Keratinocyte (primary cell): ENCODE measurements around the gene NDUFAF4. TPM values are rescaled to one million over a fixed set of nuclear protein-coding genes. Genes with fewer than 3 reads are reported as not detected.

Source experiments
- DNase-seq: peaks from one replicate; pipeline ENCODE4 v3.0.0-alpha.2; 2011; ENCODE audit warnings: low read depth, missing footprints, low spot score
- FAIRE-seq: peaks from 2 replicates; lab custom pipeline; 2011; peaks lifted over from hg19 to GRCh38; lab: Jason Lieb, UNC
- H2AFZ ChIP-seq: 2 replicates; pipeline ENCODE4 v1.6.0; 2012; ENCODE audit warnings: low read length, control low read depth, inconsistent platforms; ENCODE audit not compliant: control insufficient read depth
- H3K27ac ChIP-seq: 2 replicates; pipeline ENCODE4 v1.5.1; 2011; ENCODE audit warnings: low read length; ENCODE audit not compliant: control insufficient read depth, insufficient read depth
- H3K27me3 ChIP-seq: 3 replicates; pipeline ENCODE4 v1.6.0; 2011; ENCODE audit warnings: low read length; ENCODE audit not compliant: control insufficient read depth, insufficient read depth; ENCODE audit errors: extremely low read depth
- H3K36me3 ChIP-seq, 2 experiments: 2 replicates in 1 of 2; 3 replicates in 1 of 2; pipeline ENCODE4 v1.5.1; 2011; ENCODE audit warnings: low read length in 2 of 2, mild to moderate bottlenecking in 1 of 2; ENCODE audit not compliant: control insufficient read depth in 2 of 2, insufficient read depth in 2 of 2; ENCODE audit errors: extremely low read depth in 1 of 2
- H3K4me1 ChIP-seq: 3 replicates; pipeline ENCODE4 v1.5.1; 2011; ENCODE audit warnings: low read length; ENCODE audit not compliant: control insufficient read depth, insufficient read depth; ENCODE audit errors: extremely low read depth
- H3K4me2 ChIP-seq: 3 replicates; pipeline ENCODE4 v1.6.0; 2011; ENCODE audit warnings: low read depth, low read length; ENCODE audit not compliant: control insufficient read depth, insufficient read depth; ENCODE audit errors: extremely low read depth
- H3K4me3 ChIP-seq, 3 experiments: fragments of 200-600 bp in 1 of 3; sonication (generic) in 1 of 3; 2 replicates in 2 of 3; 3 replicates in 1 of 3; pipeline ENCODE4 v1.5.1; 2011 to 2016; ENCODE audit warnings: low read length in 3 of 3, mild to moderate bottlenecking in 3 of 3, control low read depth in 2 of 3, inconsistent platforms in 1 of 3, low read depth in 1 of 3, mixed read lengths in 1 of 3, mixed run types in 1 of 3, moderate library complexity in 1 of 3; ENCODE audit not compliant: control insufficient read depth in 2 of 3, insufficient read depth in 2 of 3; ENCODE audit errors: extremely low read depth in 1 of 3
- H3K79me2 ChIP-seq: 2 replicates; pipeline ENCODE4 v1.6.0; 2012; ENCODE audit warnings: low read length; ENCODE audit not compliant: control insufficient read depth, insufficient read depth
- H3K9ac ChIP-seq: 3 replicates; pipeline ENCODE4 v1.6.0; 2011; ENCODE audit warnings: low read length; ENCODE audit not compliant: control insufficient read depth, insufficient read depth; ENCODE audit errors: extremely low read depth
- H3K9me1 ChIP-seq: 3 replicates; pipeline ENCODE4 v1.6.0; 2011; ENCODE audit warnings: low read length; ENCODE audit not compliant: control insufficient read depth, insufficient read depth; ENCODE audit errors: extremely low read depth
- H3K9me3 ChIP-seq: 2 replicates; pipeline ENCODE4 v1.5.1; 2012; ENCODE audit warnings: low read depth, low read length; ENCODE audit not compliant: control insufficient read depth
- H4K20me1 ChIP-seq: 3 replicates; pipeline ENCODE4 v1.6.0; 2011; ENCODE audit warnings: low read length; ENCODE audit not compliant: control insufficient read depth, insufficient read depth; ENCODE audit errors: extremely low read depth
- CTCF ChIP-seq, 3 experiments: IDR thresholded peaks in 1 of 3; conservative IDR thresholded peaks in 1 of 3; optimal IDR thresholded peaks in 1 of 3; 2 replicates in 2 of 3; 3 replicates in 1 of 3; pipeline versions ENCODE3 to v1.5.1; 2011; ENCODE audit warnings: low read length in 3 of 3, mild to moderate bottlenecking in 3 of 3, moderate library complexity in 2 of 3, control low read depth in 1 of 3, inconsistent platforms in 1 of 3; ENCODE audit not compliant: insufficient read depth in 2 of 3; ENCODE audit errors: extremely low read depth in 1 of 3
- EZH2 ChIP-seq: IDR thresholded peaks from one replicate; pipeline ENCODE4 v1.6.1; 2012; ENCODE audit warnings: inconsistent platforms, mild to moderate bottlenecking, low read length, moderate library complexity
- dilution Hi-C: fragments of 300-500 bp; cut with MboI; formaldehyde crosslinking; loops from one replicate; pipeline ENCODE4 v1.7.0; 2020; ENCODE audit warnings: low sequenced_read_pairs; ENCODE audit not compliant: extremely low pct_ligation_motif_present
- polyA plus RNA-seq, 5 experiments: library from polyadenylated mRNA; depleted of rRNA in 3 of 5; stranded (reverse) in 3 of 5; stranded (forward) in 1 of 5; unstranded in 1 of 5; fragments of >200 nt; gene quantifications; 1 replicate in 1 of 5; 2 replicates in 3 of 5; 3 replicates in 1 of 5; pipeline versions ENCODE4 v1.2.1 to v1.2.3, GENCODE V29; 2011 to 2012; ENCODE audit warnings: missing spikeins in 2 of 5, low read depth in 1 of 5, low replicate concordance in 1 of 5

NDUFAF4 gene
- polyA plus RNA-seq, 1 donor (not counting 4 experiments of a cell fraction or from before 2014, with no cell fraction given): 68.3 TPM

GRCh38 chr6:96865055-96865405 lies 32.7 kb downstream of the NDUFAF4 start:
- no peak for FAIRE-seq
- dilution Hi-C loops: no loop called here
- H3K79me2 ChIP-seq: no peaks in the 10 kb centered on the region

GRCh38 chr6:96864216-96865054 lies 33.3 kb downstream of the NDUFAF4 start:
- no peaks in the 10 kb centered on the region for H3K4me1 ChIP-seq
- DNase-seq (no peak), FAIRE-seq (no peak)
- H3K27me3 ChIP-seq: no peaks in the 10 kb centered on the region
- no peaks in the 10 kb centered on the region for H3K79me2 ChIP-seq
- H3K4me2 ChIP-seq: no peak overlapping the region
- H3K36me3 ChIP-seq: no peaks in the 10 kb centered on the region
- no peaks in the 10 kb centered on the region for H3K9me1 ChIP-seq
- dilution Hi-C loops: no loop called here
- H3K4me3 ChIP-seq: no peak overlapping the region
- TF ChIP-seq EZH2: no peak
- no peak for TF ChIP-seq CTCF (optimal IDR thresholded peaks at IDR 0.05 in 1 of 3, IDR thresholded peaks at IDR 0.05 in 1 of 3, conservative IDR thresholded peaks at IDR 0.05 in 1 of 3; ENCODE audit: extremely low read depth in 1 of 3, insufficient read depth in 2 of 3, low read length in 3 of 3)
- H3K27ac ChIP-seq: no peak overlapping the region
- no peak overlapping the region for H2AFZ ChIP-seq
- no peak overlapping the region for H3K9ac ChIP-seq
- no peaks in the 10 kb centered on the region for H3K9me3 ChIP-seq
- no peaks in the 10 kb centered on the region for H4K20me1 ChIP-seq

More at GRCh38 chr6:96865055-96865405, 32.7 kb downstream of the NDUFAF4 start:
- no peaks in the 10 kb centered on the region for H4K20me1 ChIP-seq
- H3K27ac ChIP-seq: no peak overlapping the region
- H3K9me1 ChIP-seq: no peaks in the 10 kb centered on the region
- H3K27me3 ChIP-seq: no peaks in the 10 kb centered on the region
- H3K4me1 ChIP-seq: no peaks in the 10 kb centered on the region
- no peak for DNase-seq
- H3K9me3 ChIP-seq: no peaks in the 10 kb centered on the region
- H3K36me3 ChIP-seq: no peaks in the 10 kb centered on the region
- no peak overlapping the region for H3K4me3 ChIP-seq
- H3K4me2 ChIP-seq: no peak overlapping the region
- no peak for TF ChIP-seq EZH2
- TF ChIP-seq CTCF (optimal IDR thresholded peaks at IDR 0.05 in 1 of 3, IDR thresholded peaks at IDR 0.05 in 1 of 3, conservative IDR thresholded peaks at IDR 0.05 in 1 of 3; ENCODE audit: extremely low read depth in 1 of 3, insufficient read depth in 2 of 3, low read length in 3 of 3): no peak
- no peak overlapping the region for H3K9ac ChIP-seq
- H2AFZ ChIP-seq: no peak overlapping the region
